IMR-90 (cell line): ENCODE data around the gene ANKRD55.

ENCODE experiments used
- BHLHE40 ChIP-seq: fragments of 150-350 bp; IDR thresholded peaks from 2 replicates; pipeline ENCODE4 v1.6.1; 2016; ENCODE audit warnings: mild to moderate bottlenecking, low read depth, low read length
- CHD1 ChIP-seq: IDR thresholded peaks from 2 replicates; pipeline ENCODE4 v1.6.1; 2012; ENCODE audit warnings: low read depth, low read length, improper control_type of control experiment
- CTCF ChIP-seq: conservative IDR thresholded peaks from 2 replicates; pipeline ENCODE4 v1.5.1; 2012; ENCODE audit warnings: mild to moderate bottlenecking, low read depth, low read length, improper control_type of control experiment
- FOS ChIP-seq: fragments of 150-350 bp; IDR thresholded peaks from 2 replicates; pipeline ENCODE4 v1.6.1; 2016; ENCODE audit warnings: low read depth, low read length
- MAZ ChIP-seq: IDR thresholded peaks from 2 replicates; pipeline ENCODE4 v1.6.1; 2012; ENCODE audit warnings: low read depth, mild to moderate bottlenecking, low read length, improper control_type of control experiment, moderate library complexity, borderline replicate concordance
- MXI1 ChIP-seq: IDR thresholded peaks from 2 replicates; pipeline ENCODE4 v1.6.1; 2012; ENCODE audit warnings: low read depth, mild to moderate bottlenecking, low read length, moderate library complexity, borderline replicate concordance
- POLR2A ChIP-seq: IDR thresholded peaks from 2 replicates; pipeline ENCODE4 v1.6.1; 2012; ENCODE audit warnings: mild to moderate bottlenecking, low read depth, low read length
- RAD21 ChIP-seq: IDR thresholded peaks from 2 replicates; pipeline ENCODE4 v1.6.1; 2012; ENCODE audit warnings: low read length, improper control_type of control experiment
- RFX5 ChIP-seq: IDR thresholded peaks from 2 replicates; pipeline ENCODE4 v1.8.0; 2012; ENCODE audit warnings: low read depth, mild to moderate bottlenecking, low read length, moderate library complexity

- no peak for TF ChIP-seq RAD21
- TF ChIP-seq CTCF = no peak
- no peak for TF ChIP-seq CHD1
- TF ChIP-seq POLR2A = no peak
- no peak for TF ChIP-seq BHLHE40
- 0 out of 2 replicates have a peak, but pooled peaks have one; percentile 18 for TF ChIP-seq FOS
- TF ChIP-seq RFX5 = no peak
- TF ChIP-seq MAZ = no peak
- TF ChIP-seq MXI1 = no peak
These were observed 65.6 kb downstream of the ANKRD55 start for GRCh38 chr5:56167519-56167918.
